OCI-LY1 (cell line): ENCODE measurements around the gene KCNH3.

Experiments
- CTCF ChIP-seq: fragments of 200-600 bp; sonication (generic), shearing (Covaris generic); IDR thresholded peaks from 2 replicates; pipeline ENCODE4 v1.5.1; 2017; ENCODE audit warnings: mild to moderate bottlenecking, antibody characterized with exemption, low read length, moderate library complexity, mixed read lengths
- EZH2 ChIP-seq: fragments of 200-600 bp; sonication (generic), shearing (Covaris generic); IDR thresholded peaks from 2 replicates; pipeline ENCODE4 v1.8.0; 2017; ENCODE audit warnings: borderline replicate concordance, mixed run types, mild to moderate bottlenecking, antibody characterized with exemption, low read length, moderate library complexity, mixed read lengths

- TF ChIP-seq CTCF, result no peak
- no peak for TF ChIP-seq EZH2
These were observed 21.9 kb downstream of the KCNH3 start for GRCh38 chr12:49560695-49561094.
